SH-SY5Y (cell line): ENCODE results near the gene GOLIM4.

Experiments used
- GATA2 ChIP-seq: IDR thresholded peaks from 2 replicates; pipeline ENCODE4 v1.6.1; 2011; ENCODE audit warnings: mild to moderate bottlenecking, low read depth, low read length
- GATA3 ChIP-seq: IDR thresholded peaks from 2 replicates; pipeline ENCODE4 v1.6.1; 2011; ENCODE audit warnings: low read depth, mild to moderate bottlenecking, low read length, moderate library complexity

The GOLIM4 gene

DNA sequence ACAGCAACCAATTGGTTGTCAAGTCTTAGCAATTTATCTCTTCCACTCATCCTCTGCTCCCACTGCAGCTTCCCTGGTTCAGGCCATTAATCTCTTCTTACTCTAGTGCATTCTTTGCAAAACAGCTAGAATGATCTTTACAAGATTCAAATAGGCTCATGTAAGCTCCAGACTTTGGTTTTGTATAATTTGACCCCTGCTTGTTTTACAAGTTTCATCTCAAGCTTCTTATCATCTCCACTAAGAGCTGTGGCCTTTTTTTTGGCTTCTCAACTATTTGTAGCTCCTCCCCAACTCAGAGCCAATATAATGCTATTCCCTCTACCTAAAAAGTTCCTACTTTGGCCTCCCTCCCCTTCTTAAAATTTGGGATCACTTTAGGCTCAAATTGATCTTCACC is 121.8 kb downstream of the GOLIM4 start:
- TF ChIP-seq GATA3 = no peak
- no peak for TF ChIP-seq GATA2

- no peak for TF ChIP-seq GATA2
- no peak for TF ChIP-seq GATA3
Measured at GRCh38 chr3:167973046-167973445, 122.7 kb downstream of the GOLIM4 start.

DNA sequence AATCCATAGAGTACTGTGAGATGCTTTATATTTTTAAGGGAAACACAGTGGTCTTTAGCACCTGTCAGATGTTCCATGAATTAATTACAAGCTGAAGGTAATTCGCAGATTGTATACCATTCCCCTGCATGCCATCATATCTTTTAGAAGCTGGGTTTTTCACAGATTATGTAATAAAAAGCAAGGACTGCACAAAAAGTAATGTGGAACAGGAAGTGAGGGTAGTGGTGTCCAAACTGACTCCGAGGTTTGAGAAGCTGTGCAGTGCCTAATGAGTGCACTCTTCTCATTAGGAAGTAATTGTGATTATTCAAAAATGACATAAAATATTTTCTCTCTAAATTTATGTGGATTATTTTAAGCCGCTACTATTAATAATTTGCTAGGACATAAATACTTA is 123.2 kb downstream of the GOLIM4 start:
- no peak for TF ChIP-seq GATA3
- no peak for TF ChIP-seq GATA2

DNA sequence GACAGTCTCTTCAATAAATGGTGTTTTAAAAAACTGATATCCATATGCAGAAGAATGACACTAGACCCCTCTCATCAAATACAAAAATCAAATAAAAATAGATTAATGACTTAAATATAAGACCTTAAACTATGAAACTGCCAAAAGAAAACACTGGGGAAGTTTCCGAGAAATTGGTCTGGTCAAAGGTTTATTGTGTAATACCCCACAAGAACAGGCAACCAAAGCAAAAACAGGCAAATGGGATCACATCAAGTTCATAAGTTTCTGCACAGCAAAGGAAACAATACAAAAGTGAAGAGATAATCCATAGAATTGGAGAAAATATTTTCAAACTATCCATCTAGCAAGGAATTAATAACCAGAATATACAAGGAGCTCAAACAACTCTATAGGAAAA is 126.2 kb downstream of the GOLIM4 start:
- TF ChIP-seq GATA3 (no peak), GATA2 (no peak)

DNA sequence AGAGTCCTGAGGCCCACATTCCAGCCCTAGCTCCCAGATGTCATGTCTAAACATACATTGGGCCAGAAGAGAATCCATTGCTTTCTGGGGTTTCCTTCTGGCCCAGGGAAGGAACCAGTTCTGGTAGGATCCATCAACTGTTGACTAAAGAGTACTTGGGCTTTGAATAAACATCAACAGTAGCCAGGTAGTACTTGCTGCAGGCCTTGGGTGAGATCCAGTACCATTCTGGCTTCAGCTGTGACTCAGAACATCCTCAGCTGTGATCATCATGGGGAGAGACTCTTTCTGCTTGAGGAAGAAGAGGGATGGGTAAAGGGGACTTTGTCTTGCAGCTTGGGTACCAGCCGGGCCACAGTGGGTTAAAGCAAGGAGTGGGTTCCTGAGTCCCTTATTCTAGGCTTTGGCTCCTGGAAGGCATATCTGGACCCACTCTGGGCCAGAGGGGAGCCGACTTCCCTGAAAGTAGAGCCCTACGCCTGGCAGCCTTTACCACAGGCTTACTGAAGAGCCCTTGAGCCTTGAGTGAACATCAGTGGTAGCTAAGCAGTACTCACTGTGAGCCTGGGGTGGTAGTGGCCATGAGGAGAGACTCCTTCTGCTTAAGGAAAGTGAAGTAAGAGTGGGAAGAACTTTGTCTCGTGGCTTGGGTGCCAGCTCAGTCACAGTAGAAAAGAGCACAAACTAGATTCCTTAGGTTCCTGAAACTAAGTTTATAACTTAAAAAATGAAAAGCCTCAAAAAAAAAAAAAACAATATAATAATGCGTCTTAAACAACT is 128.3 kb downstream of the GOLIM4 start:
- no peak for TF ChIP-seq GATA2
- TF ChIP-seq GATA3 = no peak
